Keratinocyte (primary cell): ENCODE results near the gene FRMD1. TPM values are rescaled to one million over a fixed set of nuclear protein-coding genes. Genes with fewer than 3 reads are reported as not detected.

Source experiments
- DNase-seq: peaks from one replicate; pipeline ENCODE4 v3.0.0-alpha.2; 2011; ENCODE audit warnings: low read depth, missing footprints, low spot score
- FAIRE-seq: peaks from 2 replicates; lab custom pipeline; 2011; peaks lifted over from hg19 to GRCh38; lab: Jason Lieb, UNC
- H2AFZ ChIP-seq: 2 replicates; pipeline ENCODE4 v1.6.0; 2012; ENCODE audit warnings: low read length, control low read depth, inconsistent platforms; ENCODE audit not compliant: control insufficient read depth
- H3K27ac ChIP-seq: 2 replicates; pipeline ENCODE4 v1.5.1; 2011; ENCODE audit warnings: low read length; ENCODE audit not compliant: control insufficient read depth, insufficient read depth
- H3K27me3 ChIP-seq: 3 replicates; pipeline ENCODE4 v1.6.0; 2011; ENCODE audit warnings: low read length; ENCODE audit not compliant: control insufficient read depth, insufficient read depth; ENCODE audit errors: extremely low read depth
- H3K36me3 ChIP-seq, 2 experiments: 2 replicates in 1 of 2; 3 replicates in 1 of 2; pipeline ENCODE4 v1.5.1; 2011; ENCODE audit warnings: low read length in 2 of 2, mild to moderate bottlenecking in 1 of 2; ENCODE audit not compliant: control insufficient read depth in 2 of 2, insufficient read depth in 2 of 2; ENCODE audit errors: extremely low read depth in 1 of 2
- H3K4me1 ChIP-seq: 3 replicates; pipeline ENCODE4 v1.5.1; 2011; ENCODE audit warnings: low read length; ENCODE audit not compliant: control insufficient read depth, insufficient read depth; ENCODE audit errors: extremely low read depth
- H3K4me2 ChIP-seq: 3 replicates; pipeline ENCODE4 v1.6.0; 2011; ENCODE audit warnings: low read depth, low read length; ENCODE audit not compliant: control insufficient read depth, insufficient read depth; ENCODE audit errors: extremely low read depth
- H3K4me3 ChIP-seq, 3 experiments: fragments of 200-600 bp in 1 of 3; sonication (generic) in 1 of 3; 2 replicates in 2 of 3; 3 replicates in 1 of 3; pipeline ENCODE4 v1.5.1; 2011 to 2016; ENCODE audit warnings: low read length in 3 of 3, mild to moderate bottlenecking in 3 of 3, control low read depth in 2 of 3, inconsistent platforms in 1 of 3, low read depth in 1 of 3, mixed read lengths in 1 of 3, mixed run types in 1 of 3, moderate library complexity in 1 of 3; ENCODE audit not compliant: control insufficient read depth in 2 of 3, insufficient read depth in 2 of 3; ENCODE audit errors: extremely low read depth in 1 of 3
- H3K79me2 ChIP-seq: 2 replicates; pipeline ENCODE4 v1.6.0; 2012; ENCODE audit warnings: low read length; ENCODE audit not compliant: control insufficient read depth, insufficient read depth
- H3K9ac ChIP-seq: 3 replicates; pipeline ENCODE4 v1.6.0; 2011; ENCODE audit warnings: low read length; ENCODE audit not compliant: control insufficient read depth, insufficient read depth; ENCODE audit errors: extremely low read depth
- H3K9me1 ChIP-seq: 3 replicates; pipeline ENCODE4 v1.6.0; 2011; ENCODE audit warnings: low read length; ENCODE audit not compliant: control insufficient read depth, insufficient read depth; ENCODE audit errors: extremely low read depth
- H3K9me3 ChIP-seq: 2 replicates; pipeline ENCODE4 v1.5.1; 2012; ENCODE audit warnings: low read depth, low read length; ENCODE audit not compliant: control insufficient read depth
- H4K20me1 ChIP-seq: 3 replicates; pipeline ENCODE4 v1.6.0; 2011; ENCODE audit warnings: low read length; ENCODE audit not compliant: control insufficient read depth, insufficient read depth; ENCODE audit errors: extremely low read depth
- CTCF ChIP-seq, 3 experiments: IDR thresholded peaks in 1 of 3; conservative IDR thresholded peaks in 1 of 3; optimal IDR thresholded peaks in 1 of 3; 2 replicates in 2 of 3; 3 replicates in 1 of 3; pipeline versions ENCODE3 to v1.5.1; 2011; ENCODE audit warnings: low read length in 3 of 3, mild to moderate bottlenecking in 3 of 3, moderate library complexity in 2 of 3, control low read depth in 1 of 3, inconsistent platforms in 1 of 3; ENCODE audit not compliant: insufficient read depth in 2 of 3; ENCODE audit errors: extremely low read depth in 1 of 3
- EZH2 ChIP-seq: IDR thresholded peaks from one replicate; pipeline ENCODE4 v1.6.1; 2012; ENCODE audit warnings: inconsistent platforms, mild to moderate bottlenecking, low read length, moderate library complexity
- dilution Hi-C: fragments of 300-500 bp; cut with MboI; formaldehyde crosslinking; loops from one replicate; pipeline ENCODE4 v1.7.0; 2020; ENCODE audit warnings: low sequenced_read_pairs; ENCODE audit not compliant: extremely low pct_ligation_motif_present
- polyA plus RNA-seq, 5 experiments: library from polyadenylated mRNA; depleted of rRNA in 3 of 5; stranded (reverse) in 3 of 5; stranded (forward) in 1 of 5; unstranded in 1 of 5; fragments of >200 nt; gene quantifications; 1 replicate in 1 of 5; 2 replicates in 3 of 5; 3 replicates in 1 of 5; pipeline versions ENCODE4 v1.2.1 to v1.2.3, GENCODE V29; 2011 to 2012; ENCODE audit warnings: missing spikeins in 2 of 5, low read depth in 1 of 5, low replicate concordance in 1 of 5

The FRMD1 gene
- polyA plus RNA-seq, 1 donor (not counting 4 experiments of a cell fraction or from before 2014, with no cell fraction given) = not detected

GRCh38 chr6:168084465-168085160 is 5.6 kb upstream of the FRMD1 start:
- dilution Hi-C loops = no loop called here
- H3K36me3 ChIP-seq = no peaks in the 10 kb centered on the region
- no peak overlapping the region for H2AFZ ChIP-seq
- no peaks in the 10 kb centered on the region for H3K9me1 ChIP-seq
- DNase-seq (no peak), FAIRE-seq (no peak)
- no peaks in the 10 kb centered on the region for H4K20me1 ChIP-seq
- H3K27ac ChIP-seq = no peak overlapping the region
- TF ChIP-seq EZH2 (no peak), CTCF (optimal IDR thresholded peaks at IDR 0.05 in 1 of 3, IDR thresholded peaks at IDR 0.05 in 1 of 3, conservative IDR thresholded peaks at IDR 0.05 in 1 of 3; ENCODE audit: extremely low read depth in 1 of 3, insufficient read depth in 2 of 3, low read length in 3 of 3) (no peak)
- no peak overlapping the region for H3K9ac ChIP-seq
- no peak overlapping the region for H3K4me2 ChIP-seq
- no peak overlapping the region for H3K4me3 ChIP-seq
- no peaks in the 10 kb centered on the region for H3K9me3 ChIP-seq
- H3K27me3 ChIP-seq = peaks cover 6% of the 10 kb centered on the region
- H3K4me1 ChIP-seq = no peaks in the 10 kb centered on the region
- no peaks in the 10 kb centered on the region for H3K79me2 ChIP-seq

GRCh38 chr6:168083514-168083885 is 4.5 kb upstream of the FRMD1 start:
- no peak overlapping the region for H3K9ac ChIP-seq
- H3K79me2 ChIP-seq = no peaks in the 10 kb centered on the region
- no peaks in the 10 kb centered on the region for H3K9me1 ChIP-seq
- DNase-seq (no peak), FAIRE-seq (no peak)
- no peaks in the 10 kb centered on the region for H4K20me1 ChIP-seq
- no peak overlapping the region for H3K4me2 ChIP-seq
- H3K27me3 ChIP-seq = peaks cover 6% of the 10 kb centered on the region
- dilution Hi-C loops = no loop called here
- H3K36me3 ChIP-seq = no peaks in the 10 kb centered on the region
- no peak overlapping the region for H3K4me3 ChIP-seq
- TF ChIP-seq EZH2 (no peak), CTCF (optimal IDR thresholded peaks at IDR 0.05 in 1 of 3, IDR thresholded peaks at IDR 0.05 in 1 of 3, conservative IDR thresholded peaks at IDR 0.05 in 1 of 3; ENCODE audit: extremely low read depth in 1 of 3, insufficient read depth in 2 of 3, low read length in 3 of 3) (no peak)
- H3K27ac ChIP-seq = no peak overlapping the region
- H2AFZ ChIP-seq = no peak overlapping the region
- no peaks in the 10 kb centered on the region for H3K9me3 ChIP-seq
- no peaks in the 10 kb centered on the region for H3K4me1 ChIP-seq
